Breast epithelium (tissue), 3 donors: ENCODE data around the gene GAB3.

Experiments used
- POLR2A ChIP-seq: fragments of 450-650 bp; IDR thresholded peaks from one replicate; pipeline ENCODE4 v1.6.1; 2016; ENCODE audit warnings: antibody characterized with exemption, mild to moderate bottlenecking, moderate library complexity
- TF ChIP-seq, protein P1 (sequence below), 3 donors: fragments of 450-650 bp; IDR thresholded peaks; one replicate each; pipeline ENCODE4 v1.5.1; 2016 to 2017; ENCODE audit warnings: antibody characterized with exemption in 3 of 3, mild to moderate bottlenecking in 3 of 3, moderate library complexity in 3 of 3

DNA sequence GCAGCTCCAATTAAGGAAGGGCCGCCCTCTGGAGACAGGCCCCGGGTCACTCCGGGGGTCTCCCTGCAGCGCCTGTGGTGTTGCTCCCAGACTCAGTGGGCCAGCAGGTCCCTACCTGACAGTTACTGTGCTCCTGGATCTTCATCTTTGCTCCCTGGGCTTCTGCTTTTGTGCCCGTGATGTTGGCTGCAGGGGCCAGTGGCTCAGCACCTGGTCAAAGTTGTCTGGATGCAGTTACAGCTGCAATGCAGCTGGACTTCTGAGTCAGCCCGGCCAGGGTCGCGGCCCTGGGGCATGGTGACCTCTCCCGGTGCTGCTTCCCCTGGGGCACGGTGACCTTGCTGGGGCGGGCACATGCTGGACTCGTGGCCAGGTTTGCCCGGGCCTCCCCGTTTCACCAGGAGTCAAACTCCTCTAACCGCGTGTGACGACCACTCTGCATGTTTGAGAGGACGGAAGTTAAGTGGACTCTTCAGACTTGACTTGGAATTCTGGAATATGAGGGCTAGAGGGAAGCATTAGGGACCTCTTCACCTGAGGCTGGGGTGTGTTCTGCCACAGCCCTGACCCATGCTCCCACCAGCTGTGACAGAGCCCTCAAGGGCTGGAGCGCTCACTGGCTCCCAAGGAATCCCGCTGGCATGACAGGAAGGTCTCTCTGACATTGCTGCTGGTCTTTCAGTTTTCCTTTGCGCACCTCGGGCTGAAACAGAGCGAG lies 101.2 kb downstream of the GAB3 start:
- TF ChIP-seq, protein P1, sequence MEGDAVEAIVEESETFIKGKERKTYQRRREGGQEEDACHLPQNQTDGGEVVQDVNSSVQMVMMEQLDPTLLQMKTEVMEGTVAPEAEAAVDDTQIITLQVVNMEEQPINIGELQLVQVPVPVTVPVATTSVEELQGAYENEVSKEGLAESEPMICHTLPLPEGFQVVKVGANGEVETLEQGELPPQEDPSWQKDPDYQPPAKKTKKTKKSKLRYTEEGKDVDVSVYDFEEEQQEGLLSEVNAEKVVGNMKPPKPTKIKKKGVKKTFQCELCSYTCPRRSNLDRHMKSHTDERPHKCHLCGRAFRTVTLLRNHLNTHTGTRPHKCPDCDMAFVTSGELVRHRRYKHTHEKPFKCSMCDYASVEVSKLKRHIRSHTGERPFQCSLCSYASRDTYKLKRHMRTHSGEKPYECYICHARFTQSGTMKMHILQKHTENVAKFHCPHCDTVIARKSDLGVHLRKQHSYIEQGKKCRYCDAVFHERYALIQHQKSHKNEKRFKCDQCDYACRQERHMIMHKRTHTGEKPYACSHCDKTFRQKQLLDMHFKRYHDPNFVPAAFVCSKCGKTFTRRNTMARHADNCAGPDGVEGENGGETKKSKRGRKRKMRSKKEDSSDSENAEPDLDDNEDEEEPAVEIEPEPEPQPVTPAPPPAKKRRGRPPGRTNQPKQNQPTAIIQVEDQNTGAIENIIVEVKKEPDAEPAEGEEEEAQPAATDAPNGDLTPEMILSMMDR (IDR thresholded peaks at IDR 0.05), result no peak
- no peak for TF ChIP-seq POLR2A
